ENCODE measurements around the gene CAPN14. TPM values are rescaled to one million over a fixed set of nuclear protein-coding genes. Genes with fewer than 3 reads are reported as not detected.

The CAPN14 gene
- total RNA-seq, 1 donor from 2014 or later = 10.3 TPM

GRCh38 chr2:31125918-31126695 is 91.2 kb downstream of the CAPN14 start:
- FAIRE-seq (no peak), DNase-seq (ENCODE audit: low read depth) (no peak)

GRCh38 chr2:31124904-31125303 is 92.4 kb downstream of the CAPN14 start:
- no peaks in the 10 kb centered on the region for H3K27me3 ChIP-seq (ENCODE audit: control insufficient read depth, insufficient read depth, low read length)
- FAIRE-seq = no peak
- H3K4me3 ChIP-seq (ENCODE audit: low read depth, low read length) = no peak overlapping the region
- DNase-seq (ENCODE audit: low read depth) = no peak
- TF ChIP-seq, protein P1, sequence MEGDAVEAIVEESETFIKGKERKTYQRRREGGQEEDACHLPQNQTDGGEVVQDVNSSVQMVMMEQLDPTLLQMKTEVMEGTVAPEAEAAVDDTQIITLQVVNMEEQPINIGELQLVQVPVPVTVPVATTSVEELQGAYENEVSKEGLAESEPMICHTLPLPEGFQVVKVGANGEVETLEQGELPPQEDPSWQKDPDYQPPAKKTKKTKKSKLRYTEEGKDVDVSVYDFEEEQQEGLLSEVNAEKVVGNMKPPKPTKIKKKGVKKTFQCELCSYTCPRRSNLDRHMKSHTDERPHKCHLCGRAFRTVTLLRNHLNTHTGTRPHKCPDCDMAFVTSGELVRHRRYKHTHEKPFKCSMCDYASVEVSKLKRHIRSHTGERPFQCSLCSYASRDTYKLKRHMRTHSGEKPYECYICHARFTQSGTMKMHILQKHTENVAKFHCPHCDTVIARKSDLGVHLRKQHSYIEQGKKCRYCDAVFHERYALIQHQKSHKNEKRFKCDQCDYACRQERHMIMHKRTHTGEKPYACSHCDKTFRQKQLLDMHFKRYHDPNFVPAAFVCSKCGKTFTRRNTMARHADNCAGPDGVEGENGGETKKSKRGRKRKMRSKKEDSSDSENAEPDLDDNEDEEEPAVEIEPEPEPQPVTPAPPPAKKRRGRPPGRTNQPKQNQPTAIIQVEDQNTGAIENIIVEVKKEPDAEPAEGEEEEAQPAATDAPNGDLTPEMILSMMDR (IDR thresholded peaks at IDR 0.05; ENCODE audit: insufficient read depth, low read length, severe bottlenecking) = no peak
- H3K36me3 ChIP-seq (ENCODE audit: control insufficient read depth, insufficient read depth, low read length) = no peaks in the 10 kb centered on the region

More at GRCh38 chr2:31125918-31126695, 91.2 kb downstream of the CAPN14 start:
- H3K27me3 ChIP-seq (ENCODE audit: control insufficient read depth, insufficient read depth, low read length) = no peaks in the 10 kb centered on the region
- H3K4me3 ChIP-seq (ENCODE audit: low read depth, low read length) = no peak overlapping the region
- TF ChIP-seq, protein P1 (IDR thresholded peaks at IDR 0.05; ENCODE audit: insufficient read depth, low read length, severe bottlenecking) = no peak
- H3K36me3 ChIP-seq (ENCODE audit: control insufficient read depth, insufficient read depth, low read length) = no peaks in the 10 kb centered on the region

Other genes starting within 250 kb of the CAPN14 start
- 9.2 and 12.4 TPM in 2 replicates for gene GALNT14, start 79.1 kb downstream of the CAPN14 start, total RNA-seq
- 1.6 and 2.3 TPM in 2 replicates for gene EHD3, start 16.6 kb upstream of the CAPN14 start, total RNA-seq
- 1.9 and 6.1 TPM in 2 replicates for gene XDH, start 197.2 kb upstream of the CAPN14 start, total RNA-seq